Loucy (cell line): ENCODE measurements around the gene PDPR.
"Not testable (repeated sequence)": the region's sequence is repeated elsewhere in the genome, so short reads cannot be mapped to it uniquely, and the experiment has no call there.

Source experiments
- CTCF ChIP-seq: fragments of 200-600 bp; sonication (generic); conservative IDR thresholded peaks from 2 replicates; pipeline ENCODE4 v1.5.1; 2014; ENCODE audit warnings: mild to moderate bottlenecking, antibody characterized with exemption, low read length
- EZH2phosphoT487 ChIP-seq: fragments of 200-600 bp; IDR thresholded peaks from 2 replicates; pipeline ENCODE4 v1.6.1; 2018; ENCODE audit warnings: antibody characterized with exemption, mild to moderate bottlenecking, moderate library complexity, borderline replicate concordance

GRCh38 chr16:70135796-70136195 is 21.7 kb downstream of the PDPR start:
- TF ChIP-seq CTCF, EZH2phosphoT487: not testable (repeated sequence)
